ENCODE results near the gene SNN. TPM values are rescaled to one million over a fixed set of nuclear protein-coding genes. Genes with fewer than 3 reads are reported as not detected.

SNN gene
- total and polyA plus RNA-seq, 9 of the 15 experiments (the other 6 are each of a cell fraction or from before 2014, with no cell fraction given), result 0.07 to 2.9 (median 1.9) TPM

DNA sequence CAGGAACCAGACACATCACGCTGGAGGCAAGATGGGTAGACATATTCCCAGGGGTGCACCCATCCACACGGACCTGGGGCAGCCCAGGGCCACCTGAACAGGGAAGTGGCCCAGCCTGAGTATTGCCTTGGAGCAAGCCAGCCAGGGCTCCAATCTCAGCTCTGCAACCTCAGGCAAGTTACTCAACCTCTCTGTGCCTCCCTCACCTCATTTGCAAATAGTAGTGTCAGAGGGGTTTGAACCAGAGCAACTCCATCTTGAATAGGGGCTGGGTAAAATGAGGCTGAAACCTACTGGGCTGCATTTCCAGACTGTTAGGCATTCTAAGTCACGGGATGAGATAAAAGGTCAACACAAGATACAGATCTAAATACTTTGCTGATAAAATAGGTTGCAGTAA, 35.1 kb upstream of the SNN start (continued):
- TF ChIP-seq, protein P1, sequence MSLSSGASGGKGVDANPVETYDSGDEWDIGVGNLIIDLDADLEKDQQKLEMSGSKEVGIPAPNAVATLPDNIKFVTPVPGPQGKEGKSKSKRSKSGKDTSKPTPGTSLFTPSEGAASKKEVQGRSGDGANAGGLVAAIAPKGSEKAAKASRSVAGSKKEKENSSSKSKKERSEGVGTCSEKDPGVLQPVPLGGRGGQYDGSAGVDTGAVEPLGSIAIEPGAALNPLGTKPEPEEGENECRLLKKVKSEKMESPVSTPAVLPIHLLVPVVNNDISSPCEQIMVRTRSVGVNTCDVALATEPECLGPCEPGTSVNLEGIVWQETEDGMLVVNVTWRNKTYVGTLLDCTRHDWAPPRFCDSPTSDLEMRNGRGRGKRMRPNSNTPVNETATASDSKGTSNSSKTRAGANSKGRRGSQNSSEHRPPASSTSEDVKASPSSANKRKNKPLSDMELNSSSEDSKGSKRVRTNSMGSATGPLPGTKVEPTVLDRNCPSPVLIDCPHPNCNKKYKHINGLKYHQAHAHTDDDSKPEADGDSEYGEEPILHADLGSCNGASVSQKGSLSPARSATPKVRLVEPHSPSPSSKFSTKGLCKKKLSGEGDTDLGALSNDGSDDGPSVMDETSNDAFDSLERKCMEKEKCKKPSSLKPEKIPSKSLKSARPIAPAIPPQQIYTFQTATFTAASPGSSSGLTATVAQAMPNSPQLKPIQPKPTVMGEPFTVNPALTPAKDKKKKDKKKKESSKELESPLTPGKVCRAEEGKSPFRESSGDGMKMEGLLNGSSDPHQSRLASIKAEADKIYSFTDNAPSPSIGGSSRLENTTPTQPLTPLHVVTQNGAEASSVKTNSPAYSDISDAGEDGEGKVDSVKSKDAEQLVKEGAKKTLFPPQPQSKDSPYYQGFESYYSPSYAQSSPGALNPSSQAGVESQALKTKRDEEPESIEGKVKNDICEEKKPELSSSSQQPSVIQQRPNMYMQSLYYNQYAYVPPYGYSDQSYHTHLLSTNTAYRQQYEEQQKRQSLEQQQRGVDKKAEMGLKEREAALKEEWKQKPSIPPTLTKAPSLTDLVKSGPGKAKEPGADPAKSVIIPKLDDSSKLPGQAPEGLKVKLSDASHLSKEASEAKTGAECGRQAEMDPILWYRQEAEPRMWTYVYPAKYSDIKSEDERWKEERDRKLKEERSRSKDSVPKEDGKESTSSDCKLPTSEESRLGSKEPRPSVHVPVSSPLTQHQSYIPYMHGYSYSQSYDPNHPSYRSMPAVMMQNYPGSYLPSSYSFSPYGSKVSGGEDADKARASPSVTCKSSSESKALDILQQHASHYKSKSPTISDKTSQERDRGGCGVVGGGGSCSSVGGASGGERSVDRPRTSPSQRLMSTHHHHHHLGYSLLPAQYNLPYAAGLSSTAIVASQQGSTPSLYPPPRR (CRISPR knock-in tag; IDR thresholded peaks at IDR 0.05; ENCODE audit: borderline replicate concordance), result no peak
- no peak for TF ChIP-seq PHB2 (IDR thresholded peaks at IDR 0.05; ENCODE audit: low read depth)
- no peak for TF ChIP-seq MYC (IDR thresholded peaks at IDR 0.05; ENCODE audit: low read depth, low read length)
- peak; percentile 73; the same call in 1 of the 2 replicates for TF ChIP-seq MYC (CRISPR knock-in tag; IDR thresholded peaks at IDR 0.05; ENCODE audit: borderline replicate concordance, low read depth)
- no peak for TF ChIP-seq ZNF263 (CRISPR knock-in tag; IDR thresholded peaks at IDR 0.05; ENCODE audit: borderline replicate concordance)
- TF ChIP-seq NR2F6 (CRISPR knock-in tag; IDR thresholded peaks at IDR 0.05), result no peak
- TF ChIP-seq, protein P2, sequence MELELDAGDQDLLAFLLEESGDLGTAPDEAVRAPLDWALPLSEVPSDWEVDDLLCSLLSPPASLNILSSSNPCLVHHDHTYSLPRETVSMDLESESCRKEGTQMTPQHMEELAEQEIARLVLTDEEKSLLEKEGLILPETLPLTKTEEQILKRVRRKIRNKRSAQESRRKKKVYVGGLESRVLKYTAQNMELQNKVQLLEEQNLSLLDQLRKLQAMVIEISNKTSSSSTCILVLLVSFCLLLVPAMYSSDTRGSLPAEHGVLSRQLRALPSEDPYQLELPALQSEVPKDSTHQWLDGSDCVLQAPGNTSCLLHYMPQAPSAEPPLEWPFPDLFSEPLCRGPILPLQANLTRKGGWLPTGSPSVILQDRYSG (tag; conservative IDR thresholded peaks at IDR 0.05; ENCODE audit: low read depth), result no peak
- TF ChIP-seq, protein P3, sequence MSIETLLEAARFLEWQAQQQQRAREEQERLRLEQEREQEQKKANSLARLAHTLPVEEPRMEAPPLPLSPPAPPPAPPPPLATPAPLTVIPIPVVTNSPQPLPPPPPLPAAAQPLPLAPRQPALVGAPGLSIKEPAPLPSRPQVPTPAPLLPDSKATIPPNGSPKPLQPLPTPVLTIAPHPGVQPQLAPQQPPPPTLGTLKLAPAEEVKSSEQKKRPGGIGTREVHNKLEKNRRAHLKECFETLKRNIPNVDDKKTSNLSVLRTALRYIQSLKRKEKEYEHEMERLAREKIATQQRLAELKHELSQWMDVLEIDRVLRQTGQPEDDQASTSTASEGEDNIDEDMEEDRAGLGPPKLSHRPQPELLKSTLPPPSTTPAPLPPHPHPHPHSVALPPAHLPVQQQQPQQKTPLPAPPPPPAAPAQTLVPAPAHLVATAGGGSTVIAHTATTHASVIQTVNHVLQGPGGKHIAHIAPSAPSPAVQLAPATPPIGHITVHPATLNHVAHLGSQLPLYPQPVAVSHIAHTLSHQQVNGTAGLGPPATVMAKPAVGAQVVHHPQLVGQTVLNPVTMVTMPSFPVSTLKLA (conservative IDR thresholded peaks at IDR 0.05), result no peak
- TF ChIP-seq SMAD4 (CRISPR knock-in tag; conservative IDR thresholded peaks at IDR 0.05), result 0 out of 2 replicates have a peak, but pooled peaks have one; percentile 21
- TF ChIP-seq, protein P4, sequence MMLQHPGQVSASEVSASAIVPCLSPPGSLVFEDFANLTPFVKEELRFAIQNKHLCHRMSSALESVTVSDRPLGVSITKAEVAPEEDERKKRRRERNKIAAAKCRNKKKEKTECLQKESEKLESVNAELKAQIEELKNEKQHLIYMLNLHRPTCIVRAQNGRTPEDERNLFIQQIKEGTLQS (IDR thresholded peaks at IDR 0.05), result no peak
- TF ChIP-seq, protein P4 (CRISPR knock-in tag; conservative IDR thresholded peaks at IDR 0.05), result no peak
- TF ChIP-seq HMG20B (CRISPR knock-in tag; IDR thresholded peaks at IDR 0.05), result no peak
- TF ChIP-seq POLR2H (tag; IDR thresholded peaks at IDR 0.05; ENCODE audit: low read depth), result no peak
- TF ChIP-seq HSF4 (CRISPR knock-in tag; IDR thresholded peaks at IDR 0.05; ENCODE audit: borderline replicate concordance), result no peak
- no peak for TF ChIP-seq NR2C1 (IDR thresholded peaks at IDR 0.05)
- 0 out of 2 replicates have a peak, but pooled peaks have one; percentile 34 for TF ChIP-seq NR2C1 (tag; IDR thresholded peaks at IDR 0.05)
- TF ChIP-seq, protein P5, sequence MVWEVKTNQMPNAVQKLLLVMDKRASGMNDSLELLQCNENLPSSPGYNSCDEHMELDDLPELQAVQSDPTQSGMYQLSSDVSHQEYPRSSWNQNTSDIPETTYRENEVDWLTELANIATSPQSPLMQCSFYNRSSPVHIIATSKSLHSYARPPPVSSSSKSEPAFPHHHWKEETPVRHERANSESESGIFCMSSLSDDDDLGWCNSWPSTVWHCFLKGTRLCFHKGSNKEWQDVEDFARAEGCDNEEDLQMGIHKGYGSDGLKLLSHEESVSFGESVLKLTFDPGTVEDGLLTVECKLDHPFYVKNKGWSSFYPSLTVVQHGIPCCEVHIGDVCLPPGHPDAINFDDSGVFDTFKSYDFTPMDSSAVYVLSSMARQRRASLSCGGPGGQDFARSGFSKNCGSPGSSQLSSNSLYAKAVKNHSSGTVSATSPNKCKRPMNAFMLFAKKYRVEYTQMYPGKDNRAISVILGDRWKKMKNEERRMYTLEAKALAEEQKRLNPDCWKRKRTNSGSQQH (CRISPR knock-in tag; IDR thresholded peaks at IDR 0.05), result no peak
- TF ChIP-seq BCOR (IDR thresholded peaks at IDR 0.05), result peak; percentile 15; the same call in 1 of the 2 replicates
- no peak for TF ChIP-seq RAD51 (IDR thresholded peaks at IDR 0.05; ENCODE audit: borderline replicate concordance, low read depth)
- no peak for TF ChIP-seq IRF2 (CRISPR knock-in tag; IDR thresholded peaks at IDR 0.05)

All from K562 (cell line).